Measurements from ENCODE around the gene SIPA1L3.

The SIPA1L3 gene

GRCh38 chr19:38006361-38007045, 99.5 kb downstream of the SIPA1L3 start:
- Histone ChIP-seq H3K27ac (ENCODE audit: low read length) (no peak overlapping the region), H3K9me3 (ENCODE audit: insufficient read depth, low read length) (no peaks in the 10 kb centered on the region), H3K4me2 (ENCODE audit: low read length) (no peak overlapping the region)

GRCh38 chr19:38009650-38010242, 102.7 kb downstream of the SIPA1L3 start:
- Histone ChIP-seq H3K36me3 (replicated peaks; ENCODE audit: low read depth, low read length) (no peaks in the 10 kb centered on the region), H3K4me3 (ENCODE audit: low read length) (no peak overlapping the region), H3K4me1 (ENCODE audit: low read length) (peaks cover 15% of the 10 kb centered on the region), H3K27me3 (ENCODE audit: low read depth, low read length) (no peaks in the 10 kb centered on the region), H3K79me2 (ENCODE audit: low read length) (no peaks in the 10 kb centered on the region), H3K27ac (ENCODE audit: low read length) (no peak overlapping the region), H3K4me2 (ENCODE audit: low read length) (no peak overlapping the region), H2AFZ (ENCODE audit: low read depth, low read length) (no peak overlapping the region), H3K9ac (ENCODE audit: low read length) (no peak overlapping the region), H3K9me3 (ENCODE audit: insufficient read depth, low read length) (no peaks in the 10 kb centered on the region), H4K20me1 (ENCODE audit: insufficient read depth, low read length) (no peaks in the 10 kb centered on the region)
- TF ChIP-seq CTCF (IDR thresholded peaks at IDR 0.05; ENCODE audit: low read depth, low read length) (no peak), EZH2phosphoT487 (IDR thresholded peaks at IDR 0.05; ENCODE audit: low read depth) (no peak)

More at GRCh38 chr19:38006361-38007045, 99.5 kb downstream of the SIPA1L3 start:
- Histone ChIP-seq H2AFZ (ENCODE audit: low read depth, low read length) (no peak overlapping the region), H3K4me3 (ENCODE audit: low read length) (no peak overlapping the region), H4K20me1 (ENCODE audit: insufficient read depth, low read length) (no peaks in the 10 kb centered on the region), H3K79me2 (ENCODE audit: low read length) (0 out of 2 replicates have a peak, but pooled peaks cover 4% of the 10 kb centered on the region), H3K4me1 (ENCODE audit: low read length) (peaks cover 36% of the 10 kb centered on the region), H3K27me3 (ENCODE audit: low read depth, low read length) (no peaks in the 10 kb centered on the region), H3K9ac (ENCODE audit: low read length) (no peak overlapping the region), H3K36me3 (replicated peaks; ENCODE audit: low read depth, low read length) (no peaks in the 10 kb centered on the region)
- TF ChIP-seq EZH2phosphoT487 (IDR thresholded peaks at IDR 0.05; ENCODE audit: low read depth) (no peak), CTCF (IDR thresholded peaks at IDR 0.05; ENCODE audit: low read depth, low read length) (no peak)

- Histone ChIP-seq H3K27ac (ENCODE audit: low read length) (no peak overlapping the region), H3K9me3 (ENCODE audit: insufficient read depth, low read length) (no peaks in the 10 kb centered on the region), H3K27me3 (ENCODE audit: low read depth, low read length) (no peaks in the 10 kb centered on the region), H3K4me3 (ENCODE audit: low read length) (no peak overlapping the region), H3K36me3 (replicated peaks; ENCODE audit: low read depth, low read length) (no peaks in the 10 kb centered on the region), H3K4me1 (ENCODE audit: low read length) (peaks cover 2% of the 10 kb centered on the region; the same call in 1 of the 2 replicates), H3K9ac (ENCODE audit: low read length) (no peak overlapping the region), H3K4me2 (ENCODE audit: low read length) (no peak overlapping the region), H2AFZ (ENCODE audit: low read depth, low read length) (no peak overlapping the region), H3K79me2 (ENCODE audit: low read length) (no peaks in the 10 kb centered on the region), H4K20me1 (ENCODE audit: insufficient read depth, low read length) (no peaks in the 10 kb centered on the region)
- TF ChIP-seq EZH2phosphoT487 (IDR thresholded peaks at IDR 0.05; ENCODE audit: low read depth): no peak
- TF ChIP-seq CTCF (IDR thresholded peaks at IDR 0.05; ENCODE audit: low read depth, low read length): no peak
These were observed 104.4 kb downstream of the SIPA1L3 start for GRCh38 chr19:38011426-38011825.

- Histone ChIP-seq H3K27me3 (ENCODE audit: low read depth, low read length) (no peaks in the 10 kb centered on the region), H3K27ac (ENCODE audit: low read length) (no peak overlapping the region), H4K20me1 (ENCODE audit: insufficient read depth, low read length) (no peaks in the 10 kb centered on the region), H3K4me3 (ENCODE audit: low read length) (no peak overlapping the region), H3K9ac (ENCODE audit: low read length) (no peak overlapping the region), H3K4me2 (ENCODE audit: low read length) (no peak overlapping the region), H3K9me3 (ENCODE audit: insufficient read depth, low read length) (no peaks in the 10 kb centered on the region), H3K4me1 (ENCODE audit: low read length) (no peaks in the 10 kb centered on the region), H3K79me2 (ENCODE audit: low read length) (no peaks in the 10 kb centered on the region), H3K36me3 (replicated peaks; ENCODE audit: low read depth, low read length) (no peaks in the 10 kb centered on the region), H2AFZ (ENCODE audit: low read depth, low read length) (no peak overlapping the region)
- no peak for TF ChIP-seq CTCF (IDR thresholded peaks at IDR 0.05; ENCODE audit: low read depth, low read length)
- no peak for TF ChIP-seq EZH2phosphoT487 (IDR thresholded peaks at IDR 0.05; ENCODE audit: low read depth)
These were observed 105.3 kb downstream of the SIPA1L3 start for GRCh38 chr19:38012290-38012689.

Data from OCI-LY3 (cell line).